MV-4-11 (cell line): Measurements from ENCODE around the gene BMP7.

Source experiments
- DNase-seq: peaks from one replicate; lab custom pipeline; 2025; lab: John Stamatoyannopoulos, UW

The BMP7 gene

DNA sequence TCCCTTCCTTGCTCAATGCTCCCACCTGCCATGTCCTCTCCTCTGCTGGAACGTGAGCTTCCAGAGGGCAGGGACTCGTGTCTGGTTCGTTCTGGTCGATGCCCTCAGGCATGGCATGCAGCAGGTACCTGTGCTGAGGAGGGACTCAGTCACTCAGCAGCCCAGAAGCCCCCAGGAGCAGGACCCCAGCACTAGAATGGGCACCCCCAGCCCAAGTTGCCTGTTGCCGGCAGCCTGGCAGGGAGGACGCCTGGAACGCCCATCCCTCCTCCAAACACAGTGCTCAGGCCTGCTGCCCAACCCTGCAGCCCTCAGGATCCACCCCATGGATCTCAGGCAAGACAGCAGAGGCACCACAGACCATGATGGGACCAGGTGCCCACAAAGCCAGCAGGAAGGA, 40.6 kb downstream of the BMP7 start:
- no peak for DNase-seq

DNA sequence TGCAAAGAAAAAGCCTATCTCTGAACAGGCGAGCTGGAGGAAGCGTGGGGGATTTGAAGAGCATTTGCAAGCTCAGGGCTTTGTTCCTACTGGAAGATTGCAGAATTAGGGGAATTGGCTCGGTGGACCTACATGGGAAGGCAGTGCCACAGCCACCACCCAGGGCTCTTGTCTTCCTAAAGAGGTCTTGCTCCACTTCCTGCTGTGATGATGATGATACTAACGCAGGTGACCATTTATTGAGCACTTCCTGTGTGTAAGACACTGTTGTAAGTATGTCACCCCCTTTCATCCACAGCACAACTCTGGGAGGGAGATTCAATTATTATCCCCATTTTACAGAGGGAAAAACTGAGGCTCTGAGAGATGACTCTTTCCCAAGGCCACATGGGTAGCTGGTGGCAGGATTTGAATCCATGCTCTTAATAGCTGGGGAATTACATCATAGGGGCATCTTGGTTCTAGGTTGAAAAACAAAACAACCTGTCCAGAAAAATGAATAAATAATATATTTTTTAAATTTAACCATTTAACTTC, 41.2 kb downstream of the BMP7 start:
- DNase-seq = no peak

DNA sequence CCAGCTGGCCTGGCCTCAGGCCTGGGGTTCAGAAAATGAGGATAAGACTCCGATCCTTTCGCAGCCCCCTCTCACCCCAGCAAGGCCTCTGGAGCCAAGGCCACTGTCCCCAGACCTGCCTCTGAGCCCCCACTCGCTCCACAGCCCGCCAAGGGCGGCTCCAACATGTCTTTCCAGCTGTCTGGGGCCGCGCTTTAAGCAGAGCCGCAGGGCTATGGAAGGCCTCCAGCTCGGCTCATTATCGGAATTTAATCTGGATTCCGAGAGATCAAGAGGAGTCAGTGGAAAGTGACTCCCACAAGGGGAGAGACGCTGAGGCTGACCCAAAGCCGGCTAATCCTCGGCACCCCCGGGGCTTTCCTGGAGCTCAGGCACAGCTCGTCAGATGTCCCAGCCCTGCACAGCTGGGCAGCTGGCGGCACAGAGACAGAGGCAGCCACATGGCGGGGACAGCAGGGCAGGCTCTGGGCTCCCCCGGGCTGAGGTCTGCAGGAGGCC, 41.8 kb downstream of the BMP7 start:
- DNase-seq = no peak

DNA sequence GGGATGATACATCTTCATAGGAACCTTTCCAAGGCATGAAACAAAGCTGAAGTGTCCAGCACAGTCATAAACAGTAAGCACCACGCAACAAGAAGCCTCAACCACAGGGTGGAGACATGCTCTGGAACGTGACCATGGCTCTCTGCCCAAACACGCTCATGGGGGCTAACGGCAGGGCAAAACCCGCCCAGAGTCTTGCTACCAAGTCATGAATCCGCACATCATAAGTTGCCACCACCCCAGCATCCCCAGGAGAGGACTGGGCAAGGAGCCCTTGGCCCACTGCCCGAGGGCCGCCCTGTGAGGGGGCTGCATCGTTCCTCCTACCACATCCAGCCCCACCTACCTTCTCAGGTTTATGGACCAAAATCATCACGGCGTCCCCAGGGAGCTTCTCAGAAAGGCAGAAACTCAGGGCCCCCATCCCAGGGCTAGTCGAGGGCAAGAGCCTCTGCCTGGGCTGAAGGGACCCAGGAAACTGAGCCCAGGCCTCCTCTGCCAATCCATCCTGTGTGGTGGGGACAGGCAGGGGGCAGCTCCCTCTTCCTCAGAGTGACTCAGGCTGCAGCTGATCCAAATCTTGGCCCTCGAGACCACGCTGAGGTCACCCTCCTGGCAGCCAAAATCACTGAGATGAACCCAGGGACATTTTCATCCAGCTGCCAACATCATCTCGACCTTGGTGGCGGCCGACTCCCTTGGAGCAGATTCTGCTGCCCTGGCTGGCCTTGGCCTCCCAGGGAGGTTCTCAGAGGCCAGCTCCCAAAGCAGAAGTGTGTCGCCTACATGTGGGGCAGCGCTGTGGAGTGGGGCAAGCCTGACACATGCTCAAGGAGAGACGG, 42.6 kb downstream of the BMP7 start:
- DNase-seq = no peak

DNA sequence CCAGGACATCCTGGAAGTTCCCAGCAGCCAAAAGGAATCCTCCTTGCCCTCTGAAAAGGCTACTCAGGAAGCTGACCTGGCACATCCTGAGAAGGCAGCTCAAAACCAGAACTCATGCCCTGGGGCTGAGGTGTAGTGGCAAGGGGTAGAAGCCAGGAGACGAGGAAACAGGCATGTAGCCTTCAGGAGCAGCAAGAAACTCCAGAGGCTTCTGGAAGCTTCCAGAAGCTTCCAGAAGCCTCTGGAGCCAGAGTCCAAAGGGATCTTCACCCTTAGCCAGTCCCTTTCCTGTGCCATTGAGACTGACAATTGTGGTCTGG, 43.9 kb downstream of the BMP7 start:
- DNase-seq = no peak

DNA sequence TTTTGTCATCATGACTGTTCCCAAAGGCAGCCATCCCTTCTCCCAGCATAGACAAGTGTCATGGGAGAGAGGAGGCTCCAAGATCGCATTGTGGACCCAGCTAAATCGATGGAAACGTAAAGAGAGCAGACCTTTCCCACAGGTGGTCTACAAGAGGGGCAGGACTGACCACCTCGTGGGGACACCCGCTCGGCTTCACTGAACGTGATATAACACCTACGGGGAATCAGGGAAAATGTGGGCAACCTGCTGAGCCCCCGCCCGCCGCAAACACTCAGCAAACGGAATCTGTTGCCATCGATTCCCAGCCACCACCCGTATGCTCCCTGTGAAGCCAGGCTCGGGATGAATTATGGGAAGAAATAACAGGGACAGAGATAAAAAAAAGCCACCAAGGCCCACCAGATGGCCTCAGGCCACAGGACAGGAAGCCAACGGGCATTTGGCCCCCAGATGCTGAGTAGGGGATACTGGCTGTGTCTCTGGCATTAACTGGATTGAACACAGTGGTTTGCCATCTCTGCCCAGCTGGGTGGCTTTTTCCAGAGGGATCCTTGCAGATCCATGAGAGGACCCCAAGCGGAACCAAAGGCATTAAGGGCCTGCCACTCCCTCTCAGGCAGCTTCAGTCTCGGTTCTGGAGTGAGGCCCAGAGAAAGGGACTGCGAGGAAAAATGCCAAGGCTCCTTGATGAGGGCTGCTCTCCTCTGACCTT, 44.4 kb downstream of the BMP7 start:
- no peak for DNase-seq

DNA sequence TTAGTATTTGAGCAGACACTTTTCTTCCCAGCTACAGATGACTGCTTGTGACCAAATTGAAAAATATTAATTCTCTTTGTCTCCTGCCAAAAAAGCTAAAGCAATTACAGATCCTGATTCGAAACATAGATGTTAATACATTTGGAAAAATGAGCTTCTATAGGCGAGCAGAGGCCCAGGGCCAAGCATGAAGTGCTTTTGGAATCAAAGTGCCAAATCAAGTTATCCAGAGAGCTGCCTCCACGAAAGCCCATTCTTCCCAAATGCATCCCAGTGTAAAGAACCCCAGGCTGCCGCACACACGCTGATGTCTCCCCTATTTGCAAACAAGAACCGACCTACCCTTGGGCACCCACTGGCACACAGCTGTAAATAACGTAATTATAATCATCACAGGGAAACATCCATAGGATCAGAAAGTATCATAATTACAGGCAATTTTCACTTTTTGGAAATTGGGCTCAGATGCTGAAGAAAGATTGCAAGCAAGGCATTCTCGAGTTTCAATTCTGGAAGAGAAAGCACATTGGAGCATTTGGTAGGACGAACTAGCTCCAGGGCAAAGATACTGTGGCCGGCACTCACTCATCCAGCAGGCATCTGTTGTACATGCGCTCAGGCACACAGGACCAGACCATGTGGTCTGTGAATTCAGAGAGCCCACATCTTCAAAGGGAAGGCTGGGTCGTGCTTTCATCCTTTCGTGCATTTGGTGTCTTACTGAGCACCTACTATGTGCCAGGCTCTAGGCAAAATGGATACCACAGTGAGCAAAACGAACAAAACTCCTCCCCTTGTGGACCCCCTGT, 45.9 kb downstream of the BMP7 start:
- DNase-seq = no peak

DNA sequence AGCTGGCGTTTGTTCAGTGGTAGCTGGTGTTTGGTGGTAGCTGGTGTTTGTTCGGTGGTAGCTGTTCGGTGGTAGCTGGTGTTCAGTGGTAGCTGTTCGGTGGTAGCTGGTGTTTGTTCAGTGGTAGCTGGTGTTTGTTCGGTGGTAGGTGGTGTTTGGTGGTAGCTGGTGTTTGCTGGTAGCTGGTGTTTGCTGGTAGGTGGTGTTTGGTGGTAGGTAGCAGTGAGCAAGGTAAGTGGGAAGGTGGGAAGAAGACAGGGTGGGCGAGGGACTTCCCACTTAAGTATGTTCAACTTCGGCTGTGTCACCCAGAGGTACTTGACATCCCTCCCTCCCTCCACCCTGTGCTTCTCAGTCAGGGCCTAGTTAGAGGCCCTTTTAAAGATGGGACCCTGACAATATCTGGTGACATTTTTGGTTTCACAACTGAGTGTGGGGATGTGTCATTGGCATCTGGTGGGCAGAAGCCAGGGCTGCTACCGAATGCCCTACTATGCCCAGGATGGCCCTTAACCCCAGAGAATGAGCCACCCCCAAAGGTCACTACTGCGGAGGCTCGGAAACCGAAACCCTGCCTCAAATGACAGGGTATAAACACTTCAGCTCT, 47.3 kb downstream of the BMP7 start:
- no peak for DNase-seq

DNA sequence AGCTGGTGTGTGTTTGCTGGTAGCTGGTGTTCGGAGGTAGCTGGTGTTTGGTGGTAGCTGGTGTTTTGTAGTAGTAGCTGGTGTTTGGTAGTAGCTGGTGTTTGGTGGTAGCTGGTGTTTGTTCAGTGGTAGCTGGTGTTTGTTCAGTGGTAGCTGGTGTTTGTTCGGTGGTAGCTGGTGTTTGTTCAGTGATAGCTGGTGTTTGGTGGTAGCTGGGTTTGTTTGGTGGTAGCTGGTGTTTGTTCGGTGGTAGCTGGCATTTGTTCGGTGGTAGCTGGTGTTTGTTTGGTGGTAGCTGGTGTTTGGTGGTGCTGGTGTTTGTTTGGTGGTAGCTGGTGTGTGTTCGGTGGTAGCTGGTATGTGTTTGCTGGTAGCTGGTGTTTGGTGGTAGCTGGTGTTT, 48.0 kb downstream of the BMP7 start:
- DNase-seq = no peak

DNA sequence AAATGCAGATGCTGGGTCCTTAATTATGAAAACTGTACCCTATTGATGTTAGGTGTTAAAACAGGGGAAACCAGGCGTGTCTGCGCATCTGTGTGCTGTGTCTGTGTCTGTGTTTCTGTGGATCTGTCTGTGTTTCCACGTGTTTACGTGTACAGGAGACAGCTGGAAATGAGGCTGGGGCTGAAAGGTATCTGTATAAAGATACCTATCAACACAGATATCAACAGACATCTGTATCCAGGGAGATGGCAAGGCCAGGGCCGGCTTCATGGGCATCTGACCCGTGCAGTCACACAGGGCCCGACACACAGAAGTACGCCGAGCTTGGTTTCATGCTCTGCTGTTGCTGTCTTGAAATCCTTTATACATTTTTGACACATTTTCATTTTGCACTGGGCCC, 48.6 kb downstream of the BMP7 start:
- no peak for DNase-seq

DNA sequence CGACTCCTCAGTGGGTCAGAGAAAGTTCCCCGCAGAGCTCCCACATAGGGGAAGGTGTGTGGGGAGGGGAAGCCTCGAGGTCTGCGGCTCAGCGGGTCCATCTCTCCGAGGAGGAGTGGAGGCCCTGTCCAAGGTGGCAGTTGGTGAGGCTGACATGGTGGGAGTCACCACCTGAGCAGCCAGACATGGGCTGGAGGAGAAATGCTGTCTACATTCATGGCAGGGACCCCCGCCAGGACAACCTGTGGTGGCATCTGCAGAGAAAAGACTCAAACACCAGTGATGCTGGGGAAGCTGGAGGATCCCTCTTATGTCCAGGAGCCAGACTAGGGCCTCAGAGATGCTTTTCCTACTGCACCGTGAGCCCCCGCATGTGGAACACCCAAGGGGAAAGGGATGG, 49.8 kb downstream of the BMP7 start:
- DNase-seq = no peak

DNA sequence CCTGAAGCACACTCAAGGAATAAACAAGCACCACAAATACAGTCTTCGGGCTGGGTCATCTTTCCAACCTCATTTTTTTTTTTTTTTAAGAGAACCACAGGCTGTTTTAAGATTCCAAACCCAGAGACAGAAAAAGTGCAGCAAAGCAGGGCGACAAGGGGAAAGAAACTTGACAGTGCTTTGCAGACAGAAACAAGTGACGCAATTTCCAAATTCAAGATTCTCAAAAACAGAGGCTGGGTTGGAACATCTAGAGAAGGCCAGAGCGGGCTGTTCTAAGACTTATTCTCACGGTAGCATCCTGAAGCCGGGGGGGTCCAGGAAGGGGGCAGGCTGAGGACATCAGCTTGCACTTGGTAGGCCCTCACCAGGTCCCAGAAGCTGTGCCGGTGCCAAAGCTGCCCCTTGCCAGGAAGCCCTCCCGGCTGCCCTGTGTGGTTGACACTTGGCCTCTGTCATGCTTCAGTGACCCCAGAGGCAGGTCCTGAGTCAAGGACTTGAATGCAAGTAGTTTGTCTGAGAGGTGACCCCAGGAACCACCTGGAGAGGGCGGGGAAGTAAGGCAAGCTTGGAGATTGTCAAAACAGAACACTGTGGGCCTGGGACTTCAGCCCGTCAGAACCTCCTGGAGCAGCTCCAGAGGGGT, 50.5 kb downstream of the BMP7 start:
- DNase-seq = no peak

DNA sequence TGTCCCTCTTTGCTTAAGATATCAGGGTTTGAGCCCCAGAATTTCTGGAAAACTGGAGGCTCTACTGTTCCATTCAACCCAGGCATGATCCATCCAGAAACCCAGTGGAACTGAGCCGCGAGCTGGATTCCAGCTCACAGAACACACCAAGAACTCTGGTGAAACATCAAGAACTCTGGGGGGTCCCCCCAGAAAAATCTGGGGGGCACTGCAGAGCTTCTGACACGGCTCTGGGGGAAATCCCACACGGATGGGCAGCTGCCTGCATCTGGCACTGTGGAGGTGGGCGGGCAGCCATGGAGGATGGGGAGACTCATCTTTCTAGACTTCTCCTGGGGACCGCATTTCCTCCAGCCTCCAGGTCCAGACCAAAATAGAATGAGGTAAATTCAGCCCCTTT, 51.0 kb downstream of the BMP7 start:
- no peak for DNase-seq

DNA sequence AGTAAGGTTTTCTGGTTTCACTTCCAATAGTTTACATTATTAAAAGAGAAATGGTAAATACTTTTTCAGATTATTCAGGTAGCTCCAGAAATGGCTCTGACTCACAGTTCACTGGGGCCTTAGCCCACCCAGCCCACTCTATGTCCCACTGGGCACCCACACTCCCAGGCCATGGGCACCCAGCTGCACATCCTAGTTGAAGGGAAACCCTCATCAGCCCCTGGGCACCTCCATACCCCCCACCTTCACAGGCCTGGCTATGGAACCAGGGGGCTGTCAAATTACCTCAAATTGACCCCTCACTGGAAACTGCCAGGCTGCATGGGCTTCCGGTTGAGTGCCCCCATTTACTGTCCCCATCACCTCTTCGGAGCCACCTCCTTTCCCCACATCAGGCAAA, 51.5 kb downstream of the BMP7 start:
- DNase-seq = no peak

DNA sequence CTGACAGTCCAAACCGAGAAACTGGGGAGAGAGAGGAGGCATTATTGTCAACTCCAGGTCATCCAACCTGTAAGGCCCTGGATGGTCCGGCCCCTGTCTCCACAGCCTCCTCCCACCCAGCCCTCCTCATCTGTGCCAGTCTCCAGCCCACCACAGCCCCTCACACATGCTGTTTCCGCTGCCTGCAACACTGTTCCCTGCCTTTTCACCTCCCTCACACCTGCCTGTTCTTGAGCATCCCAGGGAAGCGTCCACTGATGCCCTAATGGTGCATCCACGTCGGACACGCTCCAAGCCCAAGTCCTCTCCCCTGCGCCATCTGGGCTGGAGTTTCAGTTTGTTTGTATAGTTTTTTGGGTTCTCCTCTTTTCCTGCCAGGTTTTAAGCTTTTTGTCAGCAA, 52.0 kb downstream of the BMP7 start:
- no peak for DNase-seq

DNA sequence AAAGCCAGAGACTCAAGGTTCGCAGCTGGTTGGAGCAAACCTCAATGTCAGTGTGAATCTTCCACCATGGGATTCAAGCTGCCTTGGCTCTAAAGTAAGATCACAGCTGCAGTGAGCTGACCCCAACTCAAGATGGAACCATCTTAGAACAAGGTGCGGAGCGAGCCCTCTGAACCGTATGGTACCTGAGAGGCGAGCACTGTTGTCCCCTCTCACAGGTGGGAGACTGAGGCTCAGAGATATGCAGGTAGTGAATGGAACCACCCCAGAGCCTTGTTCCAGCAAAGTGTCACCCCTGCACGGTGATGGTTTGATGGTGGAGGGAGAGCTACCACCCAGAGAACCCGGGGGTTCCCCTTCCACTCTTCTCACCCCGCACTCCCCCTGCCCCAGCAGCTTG, 52.5 kb downstream of the BMP7 start:
- DNase-seq = no peak

DNA sequence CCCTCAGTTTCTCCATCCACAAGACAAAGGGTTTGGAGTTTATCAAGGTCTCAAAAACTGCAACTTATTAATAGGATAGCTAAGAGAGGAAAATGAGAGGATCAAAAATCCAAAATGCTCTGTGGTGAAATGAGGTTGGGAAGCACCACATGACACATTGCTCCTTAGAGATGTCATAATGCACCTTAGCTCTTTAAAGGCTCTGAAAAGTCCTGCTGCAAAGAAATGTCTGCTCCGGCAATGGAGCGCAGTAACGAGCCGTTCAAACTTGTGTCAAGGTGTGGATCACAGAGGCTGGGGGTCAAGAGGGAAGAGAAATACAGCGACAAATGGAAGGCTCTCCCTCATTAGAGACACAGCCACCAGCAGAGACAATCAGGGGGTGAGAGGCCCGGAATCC, 53.1 kb downstream of the BMP7 start:
- no peak for DNase-seq

DNA sequence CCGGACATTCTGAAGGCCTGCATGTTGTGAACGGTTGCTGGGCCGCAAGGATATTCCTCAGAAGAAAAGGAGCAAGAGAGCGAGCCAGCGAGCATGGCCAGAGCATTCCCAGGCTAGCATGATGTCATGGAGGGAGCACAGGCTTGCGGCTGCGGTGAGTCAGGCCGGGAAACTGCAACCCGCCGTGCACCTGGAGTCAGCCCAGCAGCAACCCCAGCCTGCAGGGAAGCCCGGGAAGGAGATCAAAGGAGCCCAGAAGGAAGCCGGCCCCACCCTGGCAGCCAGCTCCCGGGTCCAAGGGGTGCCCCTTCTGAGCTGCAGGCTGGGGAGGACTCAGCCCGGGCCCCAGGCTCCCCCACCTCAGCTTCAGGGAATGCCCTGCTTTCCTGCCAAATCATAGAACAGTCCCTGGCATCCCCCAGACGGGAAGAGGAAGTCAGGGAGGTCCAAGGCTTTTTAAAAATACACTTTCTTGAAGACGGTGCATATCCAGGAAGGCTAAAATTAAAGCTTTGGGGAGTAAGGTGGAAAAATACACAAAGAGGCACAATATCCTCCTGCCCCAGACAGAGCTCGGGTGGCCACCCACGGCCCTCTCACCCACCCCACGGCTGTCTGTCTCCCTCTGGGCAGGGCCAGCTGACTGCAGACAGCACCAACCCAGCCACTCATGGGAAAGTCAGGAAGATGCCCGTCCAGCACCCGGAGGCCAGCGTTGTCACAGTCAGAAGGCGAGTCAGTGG, 53.7 kb downstream of the BMP7 start:
- no peak for DNase-seq

DNA sequence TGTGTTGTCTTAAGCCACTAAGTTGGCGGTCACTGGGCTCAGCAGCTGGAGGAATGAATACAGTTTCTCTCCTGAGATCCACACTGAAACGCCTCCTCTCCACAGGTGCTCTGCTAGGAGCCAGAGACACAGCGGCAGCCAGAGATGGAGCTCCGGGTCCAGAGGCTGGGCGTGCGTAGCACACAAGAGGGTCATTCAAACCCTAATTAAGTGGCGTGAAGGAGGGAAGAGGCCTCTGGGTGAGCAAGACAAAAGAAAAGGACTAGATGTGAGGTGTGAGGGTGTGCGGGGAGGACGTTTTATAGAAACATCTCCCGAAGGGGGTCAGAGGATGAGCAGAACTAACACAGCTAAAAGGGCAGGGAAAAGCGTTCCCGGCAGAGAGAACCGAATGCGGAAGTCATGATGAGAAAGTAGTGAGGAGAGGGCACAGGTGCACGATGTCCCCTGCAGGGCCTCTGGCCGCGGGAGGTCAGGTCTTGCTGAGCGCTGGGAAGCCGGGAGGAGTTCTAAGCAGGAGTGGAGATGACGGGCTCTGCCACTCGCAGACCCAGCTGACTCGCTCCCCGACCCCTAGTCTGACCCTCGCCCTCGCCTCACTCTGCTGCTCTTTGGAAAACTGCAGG, 54.4 kb downstream of the BMP7 start:
- no peak for DNase-seq

DNA sequence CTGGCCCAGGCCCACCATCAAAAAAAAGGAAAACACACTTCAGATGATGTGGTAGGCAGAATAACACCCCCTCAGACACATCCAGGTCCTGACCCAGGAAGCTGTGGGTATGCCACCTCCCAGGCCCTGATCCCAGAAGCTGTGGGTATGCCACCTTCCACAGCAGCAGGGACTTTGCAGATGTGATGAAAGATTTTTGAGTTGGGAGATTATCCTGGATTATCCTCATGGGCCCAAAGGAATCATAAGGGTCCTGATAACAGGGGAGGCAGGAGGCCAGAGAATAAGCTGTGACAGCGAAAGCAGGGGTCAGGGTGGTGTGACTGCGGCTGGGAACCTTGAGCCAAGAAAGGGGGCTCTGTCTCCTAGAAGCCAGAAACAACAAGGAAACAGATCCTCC, 55.0 kb downstream of the BMP7 start:
- DNase-seq = no peak

DNA sequence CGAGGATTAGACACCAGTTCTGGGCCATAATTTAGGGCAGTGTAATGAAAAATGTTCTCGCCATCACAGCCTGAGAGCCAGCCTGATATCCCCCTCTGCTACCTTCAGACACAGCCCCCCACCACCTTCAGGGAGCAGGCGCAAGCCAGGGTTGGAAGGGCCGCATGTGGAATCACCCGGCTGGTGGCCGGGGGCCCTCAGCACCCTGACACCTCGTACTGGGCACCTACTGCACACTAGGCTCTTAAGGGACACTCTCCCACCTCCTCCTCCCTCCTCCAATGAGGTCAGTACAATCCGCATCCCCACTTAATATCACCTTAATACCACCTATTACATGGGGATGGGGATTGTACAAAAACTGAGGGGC, 55.5 kb downstream of the BMP7 start:
- no peak for DNase-seq
